ENCODE measurements around the gene GALNT10. TPM values are rescaled to one million over a fixed set of nuclear protein-coding genes. Genes with fewer than 3 reads are reported as not detected.

The GALNT10 gene
- total RNA-seq, 1 experiment from 2014 or later: 27.8 TPM

DNA sequence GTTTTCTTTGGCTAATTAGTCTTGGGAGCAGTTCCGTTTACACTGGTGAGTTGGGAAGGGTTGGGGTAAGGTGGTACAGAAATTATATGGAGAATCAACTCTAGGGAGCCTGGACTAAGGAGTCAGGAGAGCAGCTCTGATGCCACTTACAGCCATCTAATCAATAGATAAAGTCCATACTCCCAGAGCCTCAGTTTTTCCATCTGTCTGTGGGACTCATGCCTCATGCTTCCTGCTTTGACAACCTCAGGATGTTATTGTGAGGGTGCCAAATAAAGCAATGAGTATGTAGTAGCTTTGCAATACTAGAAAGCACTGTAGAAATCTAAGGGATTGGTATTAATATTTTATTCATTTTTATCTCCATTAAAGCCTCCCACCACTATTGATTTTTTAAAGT, 105.0 kb downstream of the GALNT10 start:
- Histone ChIP-seq H2AFZ (ENCODE audit: low read depth, low read length, poor library complexity, severe bottlenecking) (no peak overlapping the region), H4K20me1 (ENCODE audit: insufficient read depth) (no peaks in the 10 kb centered on the region), H3K9ac (ENCODE audit: low read length) (no peak overlapping the region), H3K9me2 (ENCODE audit: insufficient read depth) (no peaks in the 10 kb centered on the region), H3K79me2 (ENCODE audit: insufficient read depth, low read length) (no peaks in the 10 kb centered on the region), H3K27ac (ENCODE audit: low read depth, low read length) (no peak overlapping the region), H3K27me3 (ENCODE audit: insufficient read depth, low read length) (no peaks in the 10 kb centered on the region), H3K4me2 (ENCODE audit: low read length) (no peak overlapping the region), H3K4me1 (ENCODE audit: control insufficient read depth in 1 of 2, insufficient read depth in 2 of 2, low read length in 2 of 2) (peaks cover 0 to 5% of the 10 kb centered on the region in 2 experiments; a peak in 1 of 4 replicates), H3K36me3 (ENCODE audit: control insufficient read depth in 1 of 2, insufficient read depth in 2 of 2, low read length in 2 of 2) (no peaks in the 10 kb centered on the region), H3K4me3 (replicated peaks in 1 of 2; ENCODE audit: low read depth in 1 of 2, low read length in 2 of 2) (no peak overlapping the region), H3K9me3 (ENCODE audit: control insufficient read depth in 1 of 2, insufficient read depth in 1 of 2, low read depth in 1 of 2, low read length in 2 of 2) (no peaks in the 10 kb centered on the region)
- ATAC-seq (no peak), DNase-seq (ENCODE audit: low read depth, low spot score) (no peak)
- POLR2A ChIA-PET: no interaction called here
- RAD21 ChIA-PET (ENCODE audit: low non-redundant PET in 1 of 2, low total read pairs in 2 of 2, uncharacterized antibody in 2 of 2, unreplicated experiment in 2 of 2): no interaction called here
- no peak for TF ChIP-seq YY1 (IDR thresholded peaks at IDR 0.05; ENCODE audit: extremely low read depth, insufficient replicate concordance, low read depth, low read length)
- intact Hi-C loops (cut with micrococcal nuclease): no loop called here
- no TSS peak for BruUV-seq (replicated peaks)
- CTCF ChIA-PET: no interaction called here

DNA sequence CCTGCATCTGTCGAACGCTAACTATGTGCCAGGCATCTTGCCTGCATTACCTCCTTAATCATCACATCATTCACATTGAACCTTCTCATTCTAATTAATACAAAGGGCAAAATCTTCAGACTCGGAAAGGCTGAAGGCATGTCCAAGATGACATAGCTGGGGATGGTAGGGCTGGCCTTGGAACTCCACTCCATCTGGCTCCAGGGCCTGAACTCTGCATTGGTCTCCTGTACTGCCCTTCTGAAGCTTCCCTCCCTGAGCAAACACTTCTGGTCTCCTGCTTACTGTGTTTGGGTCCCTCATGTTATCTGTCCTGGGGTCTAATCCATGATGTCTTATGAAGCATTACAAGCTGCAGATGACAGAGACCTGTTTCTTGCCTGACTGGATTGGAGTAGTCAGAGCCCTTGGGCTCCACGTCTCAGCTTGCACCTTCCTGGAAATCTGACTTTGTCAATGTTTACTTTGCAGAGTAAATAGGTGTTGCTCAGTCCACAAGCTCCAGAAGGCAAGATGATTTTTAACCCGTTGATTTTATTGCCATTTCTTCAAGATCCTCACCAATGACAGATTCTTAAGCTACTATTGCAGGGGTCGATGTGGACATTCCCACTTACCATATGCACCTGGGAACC, 106.1 kb downstream of the GALNT10 start:
- intact Hi-C loops (cut with micrococcal nuclease): no loop called here
- H3K4me3 ChIP-seq (replicated peaks in 1 of 2; ENCODE audit: low read depth in 1 of 2, low read length in 2 of 2): no peak overlapping the region
- H3K9ac ChIP-seq (ENCODE audit: low read length): no peak overlapping the region
- H3K36me3 ChIP-seq (ENCODE audit: control insufficient read depth in 1 of 2, insufficient read depth in 2 of 2, low read length in 2 of 2): no peaks in the 10 kb centered on the region
- no peak overlapping the region for H3K27ac ChIP-seq (ENCODE audit: low read depth, low read length)
- H3K4me1 ChIP-seq (ENCODE audit: control insufficient read depth in 1 of 2, insufficient read depth in 2 of 2, low read length in 2 of 2): peaks cover 0 to 9% of the 10 kb centered on the region in 2 experiments; a peak in 1 of 4 replicates
- DNase-seq (ENCODE audit: low read depth, low spot score) (no peak), ATAC-seq (no peak)
- H3K4me2 ChIP-seq (ENCODE audit: low read length): no peak overlapping the region
- H3K9me2 ChIP-seq (ENCODE audit: insufficient read depth): no peaks in the 10 kb centered on the region
- ChIA-PET POLR2A (no interaction called here), RAD21 (ENCODE audit: low non-redundant PET in 1 of 2, low total read pairs in 2 of 2, uncharacterized antibody in 2 of 2, unreplicated experiment in 2 of 2) (no interaction called here), CTCF (interaction anchor here (0.9 kb wide), 1 partner anchor 108 kb away, joined by 3 read pairs; no protein-coding TSS in a partner anchor)
- H4K20me1 ChIP-seq (ENCODE audit: insufficient read depth): no peaks in the 10 kb centered on the region
- BruUV-seq (replicated peaks): no TSS peak
- no peak overlapping the region for H2AFZ ChIP-seq (ENCODE audit: low read depth, low read length, poor library complexity, severe bottlenecking)
- TF ChIP-seq YY1 (IDR thresholded peaks at IDR 0.05; ENCODE audit: extremely low read depth, insufficient replicate concordance, low read depth, low read length): no peak
- no peak for TF ChIP-seq REST (IDR thresholded peaks at IDR 0.05; ENCODE audit: low read depth)
- no peak for TF ChIP-seq ELF1 (IDR thresholded peaks at IDR 0.05; ENCODE audit: borderline replicate concordance, low read depth)
- TF ChIP-seq, protein P1, sequence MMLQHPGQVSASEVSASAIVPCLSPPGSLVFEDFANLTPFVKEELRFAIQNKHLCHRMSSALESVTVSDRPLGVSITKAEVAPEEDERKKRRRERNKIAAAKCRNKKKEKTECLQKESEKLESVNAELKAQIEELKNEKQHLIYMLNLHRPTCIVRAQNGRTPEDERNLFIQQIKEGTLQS (IDR thresholded peaks at IDR 0.05): no peak
- TF ChIP-seq ZFX (IDR thresholded peaks at IDR 0.05): no peak
- no peak for TF ChIP-seq TCF7L2 (IDR thresholded peaks at IDR 0.05; ENCODE audit: borderline replicate concordance, extremely low read depth, insufficient read depth, insufficient read length)
- TF ChIP-seq, protein P2, sequence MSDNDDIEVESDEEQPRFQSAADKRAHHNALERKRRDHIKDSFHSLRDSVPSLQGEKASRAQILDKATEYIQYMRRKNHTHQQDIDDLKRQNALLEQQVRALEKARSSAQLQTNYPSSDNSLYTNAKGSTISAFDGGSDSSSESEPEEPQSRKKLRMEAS (IDR thresholded peaks at IDR 0.05): no peak
- TF ChIP-seq RAD21 (IDR thresholded peaks at IDR 0.05; ENCODE audit: low read depth): no peak
- TF ChIP-seq EZH2phosphoT487 (IDR thresholded peaks at IDR 0.05; ENCODE audit: borderline replicate concordance): no peak
- TF ChIP-seq ZNF274 (IDR thresholded peaks at IDR 0.05; ENCODE audit: low read depth, low read length): no peak
- no peak for TF ChIP-seq SRF (IDR thresholded peaks at IDR 0.05; ENCODE audit: low read depth)
- no peak for TF ChIP-seq CEBPB (IDR thresholded peaks at IDR 0.05; ENCODE audit: low read depth)
- no peak for TF ChIP-seq FOSL1 (IDR thresholded peaks at IDR 0.05; ENCODE audit: low read depth)
- TF ChIP-seq EGR1 (IDR thresholded peaks at IDR 0.05; ENCODE audit: low read depth): no peak
- H3K9me3 ChIP-seq (ENCODE audit: control insufficient read depth in 1 of 2, insufficient read depth in 1 of 2, low read depth in 1 of 2, low read length in 2 of 2): no peaks in the 10 kb centered on the region
- H3K27me3 ChIP-seq (ENCODE audit: insufficient read depth, low read length): no peaks in the 10 kb centered on the region
- H3K79me2 ChIP-seq (ENCODE audit: insufficient read depth, low read length): no peaks in the 10 kb centered on the region

All from HCT116 (cell line).